ENCODE results near the gene ASGR1. TPM values are rescaled to one million over a fixed set of nuclear protein-coding genes. Genes with fewer than 3 reads are reported as not detected.

ASGR1 gene
- total RNA-seq, 1 donor from 2014 or later = 28.8 TPM

GRCh38 chr17:7124923-7125322 lies 54.2 kb downstream of the ASGR1 start:
- DNase-seq (ENCODE audit: low read depth in 2 of 2) = no peak

DNA sequence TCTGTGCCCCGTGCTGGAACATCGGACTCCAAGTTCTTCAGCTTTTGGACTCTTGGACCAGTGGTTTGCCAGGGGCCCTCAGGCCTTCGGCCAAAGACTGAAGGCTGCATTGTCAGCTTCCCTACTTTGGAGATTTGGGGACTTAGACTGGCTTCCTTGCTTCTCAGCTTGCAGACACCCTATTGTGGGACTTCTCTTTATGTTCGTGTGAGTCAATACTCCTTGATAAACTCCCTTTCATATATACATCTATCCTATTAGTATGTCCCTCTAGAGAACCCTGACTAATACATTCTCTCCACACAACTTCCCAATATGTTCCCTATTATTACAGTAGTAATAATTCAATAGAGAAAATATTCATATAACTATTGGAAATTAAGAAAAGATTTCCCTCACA lies 55.3 kb downstream of the ASGR1 start:
- DNase-seq (ENCODE audit: low read depth in 2 of 2) = no peak

Other genes starting within 250 kb of the ASGR1 start
- gene ALOX12, start 183.3 kb downstream of the ASGR1 start, total RNA-seq = not detected in 2 replicates
- 34.2 and 60.7 TPM in 2 replicates for gene RNASEK, start 166.7 kb downstream of the ASGR1 start, total RNA-seq
- 54.5 and 59.9 TPM in 2 replicates for gene BCL6B, start 156.3 kb downstream of the ASGR1 start, total RNA-seq
- gene SLC16A13, start 143.4 kb downstream of the ASGR1 start, total RNA-seq = 1.3 and 2.4 TPM in 2 replicates
- 0.22 and 1.2 TPM in 2 replicates for gene SLC16A11, start 135.3 kb downstream of the ASGR1 start, total RNA-seq
- gene CLEC10A, start 99.1 kb downstream of the ASGR1 start, total RNA-seq = 0.99 and 1.7 TPM in 2 replicates
- gene ASGR2, start 64.5 kb downstream of the ASGR1 start, total RNA-seq = not detected in 2 replicates
- gene DLG4, start 40.5 kb upstream of the ASGR1 start, total RNA-seq = 5.4 and 9.1 TPM in 2 replicates
- 205 and 242 TPM in 2 replicates for gene ACADVL, start 40.6 kb upstream of the ASGR1 start, total RNA-seq
- gene DVL2, start 55.1 kb upstream of the ASGR1 start, total RNA-seq = 25.1 and 31.9 TPM in 2 replicates
- gene PHF23, start 60.1 kb upstream of the ASGR1 start, total RNA-seq = 30.9 and 38.5 TPM in 2 replicates
- 124 and 130 TPM in 2 replicates for gene GABARAP, start 63.1 kb upstream of the ASGR1 start, total RNA-seq
- 22.4 and 25.2 TPM in 2 replicates for gene CTDNEP1, start 72.4 kb upstream of the ASGR1 start, total RNA-seq
- 26.6 and 32.7 TPM in 2 replicates for gene ELP5, start 72.8 kb upstream of the ASGR1 start, total RNA-seq
- gene CLDN7, start 83.1 kb upstream of the ASGR1 start, total RNA-seq = 0.99 and 7.0 TPM in 2 replicates
- 0.22 and 0.60 TPM in 2 replicates for gene SLC2A4, start 102.3 kb upstream of the ASGR1 start, total RNA-seq
- under 0.01 TPM in 2 replicates for gene YBX2, start 115.3 kb upstream of the ASGR1 start, total RNA-seq
- gene EIF5A, start 128.3 kb upstream of the ASGR1 start, total RNA-seq = 385 and 487 TPM in 2 replicates
- gene GPS2, start 136.0 kb upstream of the ASGR1 start, total RNA-seq = 22.9 and 33.5 TPM in 2 replicates
- 7.4 and 13.1 TPM in 2 replicates for gene NEURL4, start 150.0 kb upstream of the ASGR1 start, total RNA-seq
- gene ACAP1, start 157.2 kb upstream of the ASGR1 start, total RNA-seq = 0.40 and 0.44 TPM in 2 replicates
- 2.4 and 3.8 TPM in 2 replicates for gene KCTD11, start 172.8 kb upstream of the ASGR1 start, total RNA-seq
- not detected in 2 replicates for gene TMEM95, start 175.8 kb upstream of the ASGR1 start, total RNA-seq
- 1.5 and 1.8 TPM in 2 replicates for gene TNK1, start 201.7 kb upstream of the ASGR1 start, total RNA-seq
- 15.0 and 19.4 TPM in 2 replicates for gene PLSCR3, start 215.2 kb upstream of the ASGR1 start, total RNA-seq
- 141 and 232 TPM in 2 replicates for gene TMEM256, start 224.7 kb upstream of the ASGR1 start, total RNA-seq
- gene NLGN2, start 228.5 kb upstream of the ASGR1 start, total RNA-seq = 1.2 and 1.3 TPM in 2 replicates
- not detected in 2 replicates for gene SPEM1, start 241.0 kb upstream of the ASGR1 start, total RNA-seq
- not detected in 2 replicates for gene SPEM2, start 246.2 kb upstream of the ASGR1 start, total RNA-seq
- not detected in 2 replicates for gene SPEM3, start 249.5 kb upstream of the ASGR1 start, total RNA-seq

Measured in lung microvascular endothelial cell (primary cell).